Measurements from ENCODE around the gene HNRNPCL1.
"Not testable (repeated sequence)": the region's sequence is repeated elsewhere in the genome, so short reads cannot be mapped to it uniquely, and the experiment has no call there.

Gene HNRNPCL1

DNA sequence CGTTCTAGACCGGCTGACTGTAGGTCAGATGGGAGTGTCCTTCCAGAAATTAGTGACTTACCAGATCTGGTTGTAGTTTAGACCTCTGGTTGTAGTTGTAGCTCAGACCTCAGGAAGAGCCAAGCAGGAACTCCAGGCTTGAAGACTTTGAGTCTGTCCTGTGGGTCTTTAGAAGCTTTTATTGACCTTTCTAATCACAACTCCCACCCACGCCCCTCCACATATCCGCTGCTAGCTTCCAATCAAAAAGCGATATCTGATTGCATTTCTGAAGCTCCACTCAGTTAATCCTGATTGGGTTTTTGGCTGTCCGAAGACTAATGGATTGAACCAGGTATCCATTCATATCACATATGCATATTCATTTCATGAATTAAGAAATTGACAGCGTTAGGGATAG, at the start of gene HNRNPCL1:
Gene HNRNPCL1 (minus strand): TSS at position 101 of the 400 bp plus-strand sequence. CDS start 431 bp downstream, outside the sequence.
- not testable (repeated sequence) for H3K9me3 ChIP-seq (ENCODE audit: control insufficient read depth in 1 of 2, low read length in 2 of 2); H3K27me3 ChIP-seq (ENCODE audit: control insufficient read depth in 1 of 2, insufficient read depth in 2 of 2, low read length in 2 of 2); H3K9ac ChIP-seq (ENCODE audit: low read depth in 1 of 2, low read length in 2 of 2); H3K4me3 ChIP-seq (ENCODE audit: low read depth in 1 of 2, low read length in 2 of 2); H3K4me1 ChIP-seq (ENCODE audit: control insufficient read depth in 1 of 2, insufficient read depth in 2 of 2, low read length in 2 of 2); H3K27ac ChIP-seq (ENCODE audit: low read depth, low read length); H3K36me3 ChIP-seq (ENCODE audit: control insufficient read depth in 1 of 2, insufficient read depth in 2 of 2, low read length in 2 of 2)

DNA sequence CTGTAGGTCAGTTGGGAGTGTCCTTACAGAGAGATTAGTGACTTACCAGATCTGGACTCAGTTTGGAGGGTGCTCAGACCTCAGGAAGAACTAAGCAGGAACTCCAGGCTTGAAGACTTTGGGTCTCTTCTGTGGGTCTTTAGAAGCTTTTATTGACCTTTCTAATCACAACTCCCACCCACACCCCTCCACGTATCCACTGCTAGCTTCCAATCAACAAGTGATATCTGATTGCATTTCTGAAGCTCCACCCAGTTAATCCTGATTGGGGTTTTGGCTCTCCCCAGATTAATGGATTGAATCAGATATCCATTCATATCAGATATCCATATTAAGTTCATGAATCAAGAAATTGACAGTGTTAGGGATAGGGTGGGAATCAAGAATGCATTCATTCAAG, 49.6 kb upstream of the HNRNPCL1 start, which contains the start of gene PRAMEF10:
Gene PRAMEF10 (minus strand): TSS at position 101 of the 400 bp plus-strand sequence. CDS start 2,423 bp downstream, outside the sequence.
- H3K27me3 ChIP-seq (ENCODE audit: control insufficient read depth in 1 of 2, insufficient read depth in 2 of 2, low read length in 2 of 2); H3K4me1 ChIP-seq (ENCODE audit: control insufficient read depth in 1 of 2, insufficient read depth in 2 of 2, low read length in 2 of 2); H3K9me3 ChIP-seq (ENCODE audit: control insufficient read depth in 1 of 2, low read length in 2 of 2); H3K36me3 ChIP-seq (ENCODE audit: control insufficient read depth in 1 of 2, insufficient read depth in 2 of 2, low read length in 2 of 2); H3K27ac ChIP-seq (ENCODE audit: low read depth, low read length); H3K9ac ChIP-seq (ENCODE audit: low read depth in 1 of 2, low read length in 2 of 2); H3K4me3 ChIP-seq (ENCODE audit: low read depth in 1 of 2, low read length in 2 of 2): not testable (repeated sequence)

DNA sequence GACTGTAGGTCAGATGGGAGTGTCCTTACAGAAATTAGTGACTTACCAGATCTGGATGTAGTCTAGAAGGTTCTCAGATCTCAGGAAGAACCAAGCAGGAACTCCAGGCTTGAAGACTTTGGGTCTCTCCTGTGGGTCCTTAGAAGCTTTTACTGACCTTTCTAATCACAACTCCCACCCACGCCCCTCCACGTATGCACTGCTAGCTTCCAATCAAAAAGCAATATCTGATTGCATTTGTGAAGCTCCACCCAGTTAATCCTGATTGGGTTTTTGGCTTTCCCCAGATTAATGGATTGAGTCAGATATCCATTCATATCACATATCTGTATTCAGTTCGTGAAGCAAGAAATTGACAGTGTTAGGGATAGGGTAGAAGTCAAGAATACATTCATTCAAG, 37.6 kb upstream of the HNRNPCL1 start, which contains the start of gene PRAMEF4:
Gene PRAMEF4 (minus strand): TSS at position 101 of the 400 bp plus-strand sequence. CDS start 2,807 bp downstream, outside the sequence.
- H3K4me3 ChIP-seq (ENCODE audit: low read depth in 1 of 2, low read length in 2 of 2); H3K27ac ChIP-seq (ENCODE audit: low read depth, low read length); H3K4me1 ChIP-seq (ENCODE audit: control insufficient read depth in 1 of 2, insufficient read depth in 2 of 2, low read length in 2 of 2); H3K9ac ChIP-seq (ENCODE audit: low read depth in 1 of 2, low read length in 2 of 2); H3K36me3 ChIP-seq (ENCODE audit: control insufficient read depth in 1 of 2, insufficient read depth in 2 of 2, low read length in 2 of 2); H3K27me3 ChIP-seq (ENCODE audit: control insufficient read depth in 1 of 2, insufficient read depth in 2 of 2, low read length in 2 of 2); H3K9me3 ChIP-seq (ENCODE audit: control insufficient read depth in 1 of 2, low read length in 2 of 2): not testable (repeated sequence)

DNA sequence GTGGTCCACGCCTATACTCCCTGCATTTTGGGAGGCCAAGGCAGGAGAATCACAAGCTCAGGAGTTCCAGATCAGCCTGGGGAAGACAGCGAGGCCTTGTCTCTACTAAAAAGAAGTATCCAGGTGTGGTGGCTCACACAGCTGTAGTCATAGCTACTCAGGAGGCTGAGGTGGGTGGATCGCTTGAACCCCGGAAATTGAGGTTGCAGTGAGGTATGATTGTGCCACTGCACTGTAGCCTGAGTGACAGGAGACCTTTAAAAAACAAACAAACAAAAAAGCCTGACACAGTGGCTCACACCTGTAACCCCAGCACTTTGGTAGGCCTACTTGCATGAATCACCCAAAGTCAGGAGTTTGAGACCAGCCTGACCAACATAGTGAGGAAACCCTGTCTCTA, 29.9 kb upstream of the HNRNPCL1 start:
- H3K27ac ChIP-seq (ENCODE audit: low read depth, low read length); H3K4me1 ChIP-seq (ENCODE audit: control insufficient read depth in 1 of 2, insufficient read depth in 2 of 2, low read length in 2 of 2): not testable (repeated sequence)

DNA sequence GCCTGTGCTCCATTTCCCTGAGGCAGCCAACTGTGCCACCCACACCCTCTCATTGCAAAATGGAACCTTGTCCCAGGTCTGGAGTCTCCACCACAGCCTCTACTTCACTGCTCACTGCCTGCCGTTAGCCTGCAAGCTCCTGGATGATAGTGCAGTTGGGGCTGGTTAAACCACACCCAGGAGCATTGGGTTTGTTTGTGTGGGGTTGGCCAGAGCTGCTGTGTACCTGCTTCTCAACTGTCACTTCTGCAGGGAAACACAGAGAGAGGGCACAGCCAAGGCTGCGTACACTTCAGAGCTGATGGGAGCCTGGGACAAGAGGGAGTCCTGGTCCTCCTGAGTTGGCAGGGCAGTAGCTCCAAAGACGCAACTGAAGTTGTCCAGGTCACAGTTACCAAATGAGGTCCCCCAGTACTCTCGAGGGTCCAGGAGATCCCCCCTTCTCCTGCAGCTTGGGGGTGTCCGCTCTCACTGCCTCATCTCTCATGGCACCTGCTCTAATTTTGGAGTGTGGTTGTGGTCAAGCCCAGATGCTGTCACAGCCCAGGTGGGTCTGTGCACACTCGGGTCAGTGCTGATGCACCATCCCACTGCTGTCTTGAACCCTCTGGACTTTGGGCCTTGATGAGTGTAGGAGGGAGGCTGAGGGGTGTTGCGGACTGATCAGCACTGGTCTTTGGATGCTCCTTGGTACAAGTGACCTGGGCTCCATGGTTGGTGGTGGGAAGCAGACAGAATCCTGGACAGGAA, 14.8 kb upstream of the HNRNPCL1 start:
- not testable (repeated sequence) for H3K27me3 ChIP-seq (ENCODE audit: control insufficient read depth in 1 of 2, insufficient read depth in 2 of 2, low read length in 2 of 2); H3K4me1 ChIP-seq (ENCODE audit: control insufficient read depth in 1 of 2, insufficient read depth in 2 of 2, low read length in 2 of 2); H3K9me3 ChIP-seq (ENCODE audit: control insufficient read depth in 1 of 2, low read length in 2 of 2); H3K27ac ChIP-seq (ENCODE audit: low read depth, low read length); H3K36me3 ChIP-seq (ENCODE audit: control insufficient read depth in 1 of 2, insufficient read depth in 2 of 2, low read length in 2 of 2); H3K9ac ChIP-seq (ENCODE audit: low read depth in 1 of 2, low read length in 2 of 2); H3K4me3 ChIP-seq (ENCODE audit: low read depth in 1 of 2, low read length in 2 of 2)

More for the DNA sequence above, 29.9 kb upstream of the HNRNPCL1 start:
- not testable (repeated sequence) for H3K27me3 ChIP-seq (ENCODE audit: control insufficient read depth in 1 of 2, insufficient read depth in 2 of 2, low read length in 2 of 2); H3K36me3 ChIP-seq (ENCODE audit: control insufficient read depth in 1 of 2, insufficient read depth in 2 of 2, low read length in 2 of 2); H3K9me3 ChIP-seq (ENCODE audit: control insufficient read depth in 1 of 2, low read length in 2 of 2); H3K4me3 ChIP-seq (ENCODE audit: low read depth in 1 of 2, low read length in 2 of 2); H3K9ac ChIP-seq (ENCODE audit: low read depth in 1 of 2, low read length in 2 of 2)

DNA sequence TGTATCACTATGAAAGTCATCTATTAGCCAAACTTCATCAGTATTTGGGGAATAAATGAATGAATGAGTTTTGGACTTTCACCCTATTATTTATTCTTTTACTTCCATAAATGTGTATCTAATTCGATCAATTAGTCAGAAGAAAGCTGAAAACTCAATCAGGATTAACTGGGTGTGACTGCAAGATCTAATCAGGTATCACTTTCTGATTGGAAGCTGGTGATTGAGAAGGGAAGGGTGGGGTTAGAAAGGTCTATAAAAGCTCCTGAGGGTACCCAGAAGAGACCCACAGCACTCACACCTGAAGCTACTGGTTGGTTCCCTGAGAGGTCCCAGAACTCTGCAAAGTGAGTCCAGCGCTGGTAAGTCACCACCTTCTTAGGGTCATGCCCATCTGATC, 8.3 kb upstream of the HNRNPCL1 start, which contains the start of gene PRAMEF2:
Gene PRAMEF2 (plus strand): TSS at position 301 of the 400 bp plus-strand sequence. CDS start 1,924 bp downstream, outside the sequence.
- H3K27me3 ChIP-seq (ENCODE audit: control insufficient read depth in 1 of 2, insufficient read depth in 2 of 2, low read length in 2 of 2), result not testable (repeated sequence)

DNA sequence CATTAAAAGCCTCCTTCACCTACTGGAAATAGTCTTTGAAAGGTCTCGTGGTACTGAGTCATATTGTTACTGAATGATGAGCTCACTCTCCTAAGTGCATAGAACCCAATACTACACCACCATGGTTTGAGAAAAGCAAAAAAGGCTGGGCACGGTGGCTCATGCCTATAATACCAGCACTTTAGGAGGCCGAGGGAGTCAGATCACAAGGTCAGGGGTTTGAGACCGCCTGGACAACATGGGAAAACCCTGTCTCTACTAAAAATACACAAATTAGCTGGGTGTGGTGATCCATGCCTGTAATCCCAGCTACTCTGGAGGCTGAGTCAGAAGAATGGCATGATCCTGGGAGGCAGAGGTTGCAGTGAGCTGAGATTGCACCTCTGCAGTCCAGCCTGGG, 3.3 kb upstream of the HNRNPCL1 start:
- H3K4me1 ChIP-seq (ENCODE audit: control insufficient read depth in 1 of 2, insufficient read depth in 2 of 2, low read length in 2 of 2), result no peaks in the 10 kb centered on the region
- H3K36me3 ChIP-seq (ENCODE audit: control insufficient read depth in 1 of 2, insufficient read depth in 2 of 2, low read length in 2 of 2), result no peaks in the 10 kb centered on the region
- no peak overlapping the region for H3K4me3 ChIP-seq (ENCODE audit: low read depth in 1 of 2, low read length in 2 of 2)
- no peaks in the 10 kb centered on the region for H3K27me3 ChIP-seq (ENCODE audit: control insufficient read depth in 1 of 2, insufficient read depth in 2 of 2, low read length in 2 of 2)
- no peak overlapping the region for H3K27ac ChIP-seq (ENCODE audit: low read depth, low read length)
- H3K9me3 ChIP-seq (ENCODE audit: control insufficient read depth in 1 of 2, low read length in 2 of 2), result no peaks in the 10 kb centered on the region
- H3K9ac ChIP-seq (ENCODE audit: low read depth in 1 of 2, low read length in 2 of 2), result no peak overlapping the region

More for the DNA sequence above, 8.3 kb upstream of the HNRNPCL1 start, which contains the start of gene PRAMEF2:
- H3K9me3 ChIP-seq (ENCODE audit: control insufficient read depth in 1 of 2, low read length in 2 of 2); H3K9ac ChIP-seq (ENCODE audit: low read depth in 1 of 2, low read length in 2 of 2); H3K4me1 ChIP-seq (ENCODE audit: control insufficient read depth in 1 of 2, insufficient read depth in 2 of 2, low read length in 2 of 2); H3K4me3 ChIP-seq (ENCODE audit: low read depth in 1 of 2, low read length in 2 of 2); H3K36me3 ChIP-seq (ENCODE audit: control insufficient read depth in 1 of 2, insufficient read depth in 2 of 2, low read length in 2 of 2); H3K27ac ChIP-seq (ENCODE audit: low read depth, low read length): not testable (repeated sequence)

DNA sequence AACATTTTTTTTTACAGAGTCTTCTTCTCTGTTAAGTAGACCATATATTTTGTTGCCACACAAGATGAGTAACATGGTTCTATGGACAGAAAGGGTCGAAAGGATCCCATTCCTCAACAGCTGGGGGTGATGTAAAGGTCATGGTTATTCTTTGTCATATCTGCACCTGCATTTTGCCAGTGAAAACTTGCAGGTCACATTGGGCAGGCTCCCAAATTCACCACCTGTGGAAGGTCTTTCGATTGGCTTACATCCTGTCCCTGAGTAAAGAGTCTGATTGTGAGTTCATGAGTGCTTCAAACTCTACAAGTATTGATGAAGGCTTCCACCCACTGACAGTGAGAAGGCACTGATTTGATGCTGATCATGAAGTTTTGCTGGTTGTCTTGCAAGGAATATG, 15.3 kb downstream of the HNRNPCL1 start:
- H3K9me3 ChIP-seq (ENCODE audit: control insufficient read depth in 1 of 2, low read length in 2 of 2); H3K36me3 ChIP-seq (ENCODE audit: control insufficient read depth in 1 of 2, insufficient read depth in 2 of 2, low read length in 2 of 2); H3K4me3 ChIP-seq (ENCODE audit: low read depth in 1 of 2, low read length in 2 of 2); H3K27me3 ChIP-seq (ENCODE audit: control insufficient read depth in 1 of 2, insufficient read depth in 2 of 2, low read length in 2 of 2); H3K9ac ChIP-seq (ENCODE audit: low read depth in 1 of 2, low read length in 2 of 2); H3K4me1 ChIP-seq (ENCODE audit: control insufficient read depth in 1 of 2, insufficient read depth in 2 of 2, low read length in 2 of 2); H3K27ac ChIP-seq (ENCODE audit: low read depth, low read length): not testable (repeated sequence)

DNA sequence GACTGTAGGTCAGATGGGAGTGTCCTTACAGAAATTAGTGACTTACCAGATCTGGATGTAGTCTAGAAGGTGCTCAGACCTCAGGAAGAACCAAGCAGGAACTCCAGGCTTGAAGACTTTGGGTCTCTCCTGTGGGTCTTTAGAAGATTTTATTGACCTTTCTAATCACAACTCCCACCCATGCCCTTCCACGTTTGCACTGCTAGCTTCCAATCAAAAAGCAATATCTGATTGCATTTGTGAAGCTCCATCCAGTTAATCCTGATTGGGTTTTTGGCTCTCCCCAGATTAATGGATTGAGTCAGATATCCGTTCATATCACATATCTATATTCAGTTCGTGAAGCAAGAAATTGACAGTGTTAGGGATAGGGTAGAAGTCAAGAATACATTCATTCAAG, 17.2 kb downstream of the HNRNPCL1 start, which contains the start of gene PRAMEF11:
Gene PRAMEF11 (minus strand): TSS at position 101 of the 400 bp plus-strand sequence. CDS start 2,621 bp downstream, outside the sequence.
- H3K27me3 ChIP-seq (ENCODE audit: control insufficient read depth in 1 of 2, insufficient read depth in 2 of 2, low read length in 2 of 2); H3K4me1 ChIP-seq (ENCODE audit: control insufficient read depth in 1 of 2, insufficient read depth in 2 of 2, low read length in 2 of 2); H3K9me3 ChIP-seq (ENCODE audit: control insufficient read depth in 1 of 2, low read length in 2 of 2); H3K27ac ChIP-seq (ENCODE audit: low read depth, low read length); H3K9ac ChIP-seq (ENCODE audit: low read depth in 1 of 2, low read length in 2 of 2); H3K36me3 ChIP-seq (ENCODE audit: control insufficient read depth in 1 of 2, insufficient read depth in 2 of 2, low read length in 2 of 2); H3K4me3 ChIP-seq (ENCODE audit: low read depth in 1 of 2, low read length in 2 of 2): not testable (repeated sequence)

DNA sequence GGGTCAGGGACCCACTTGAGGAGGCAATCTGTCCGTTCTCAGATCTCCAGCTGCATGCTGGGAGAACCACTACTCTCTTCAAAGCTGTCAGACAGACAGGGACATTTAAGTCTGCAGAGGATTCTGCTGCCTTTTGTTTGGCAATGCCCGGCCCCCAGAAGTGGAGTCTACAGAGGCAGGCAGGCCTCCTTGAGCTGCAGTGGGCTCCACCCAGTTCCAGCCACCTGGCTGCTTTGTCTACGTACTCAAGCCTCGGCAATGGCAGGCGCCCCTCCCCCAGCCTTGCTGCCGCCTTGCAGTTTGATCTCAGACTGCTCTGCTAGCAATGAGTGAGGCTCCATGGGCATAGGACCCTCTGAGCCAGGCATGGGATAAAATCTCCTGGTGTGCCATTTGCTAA, 29.5 kb downstream of the HNRNPCL1 start:
- not testable (repeated sequence) for H3K4me1 ChIP-seq (ENCODE audit: control insufficient read depth in 1 of 2, insufficient read depth in 2 of 2, low read length in 2 of 2); H3K9me3 ChIP-seq (ENCODE audit: control insufficient read depth in 1 of 2, low read length in 2 of 2); H3K36me3 ChIP-seq (ENCODE audit: control insufficient read depth in 1 of 2, insufficient read depth in 2 of 2, low read length in 2 of 2)

More for the DNA sequence above, 29.5 kb downstream of the HNRNPCL1 start:
- H3K27ac ChIP-seq (ENCODE audit: low read depth, low read length); H3K27me3 ChIP-seq (ENCODE audit: control insufficient read depth in 1 of 2, insufficient read depth in 2 of 2, low read length in 2 of 2); H3K9ac ChIP-seq (ENCODE audit: low read depth in 1 of 2, low read length in 2 of 2); H3K4me3 ChIP-seq (ENCODE audit: low read depth in 1 of 2, low read length in 2 of 2): not testable (repeated sequence)
